Brain pericyte (primary cell): Measurements from ENCODE around the gene CTDSPL.

ENCODE experiments used
- DNase-seq: peaks from one replicate; pipeline ENCODE4 v3.0.0-alpha.2; 2012; ENCODE audit warnings: low read depth, low spot score

The CTDSPL gene

DNA sequence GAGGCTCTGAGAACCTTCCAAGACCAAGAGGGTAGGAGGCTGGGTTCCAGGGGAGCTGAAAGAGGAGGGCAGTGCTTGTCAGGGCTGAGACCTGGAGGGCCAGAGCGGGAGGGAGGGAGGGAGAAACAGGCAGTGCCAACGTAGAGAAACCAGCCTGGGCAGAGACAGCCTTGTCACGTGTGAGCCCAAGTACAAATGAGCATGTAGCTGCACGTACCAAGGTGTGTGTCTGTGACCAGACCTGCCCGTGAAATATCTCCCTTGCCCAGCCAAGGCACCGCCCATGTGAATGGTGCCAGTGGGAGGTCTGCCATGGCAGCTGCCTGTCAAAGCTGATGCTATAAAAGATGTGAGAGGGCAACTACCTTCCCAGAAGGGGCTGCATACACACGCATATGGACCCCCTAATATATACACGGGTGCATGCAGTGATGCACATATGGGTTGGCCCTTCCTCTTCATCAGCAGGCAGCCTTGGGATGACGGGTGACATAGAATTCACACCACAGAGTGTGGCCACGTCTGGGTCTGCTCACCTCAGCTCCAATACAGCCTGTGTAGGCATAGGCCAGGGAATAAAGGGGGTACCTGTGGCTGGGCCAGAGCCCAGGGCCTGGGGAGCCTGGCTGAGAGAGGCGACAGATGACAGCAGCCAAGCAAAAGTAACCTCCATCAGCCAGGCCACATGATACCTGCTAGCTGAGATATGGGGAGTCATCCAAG lies 7.8 kb upstream of the CTDSPL start:
- no peak for DNase-seq

DNA sequence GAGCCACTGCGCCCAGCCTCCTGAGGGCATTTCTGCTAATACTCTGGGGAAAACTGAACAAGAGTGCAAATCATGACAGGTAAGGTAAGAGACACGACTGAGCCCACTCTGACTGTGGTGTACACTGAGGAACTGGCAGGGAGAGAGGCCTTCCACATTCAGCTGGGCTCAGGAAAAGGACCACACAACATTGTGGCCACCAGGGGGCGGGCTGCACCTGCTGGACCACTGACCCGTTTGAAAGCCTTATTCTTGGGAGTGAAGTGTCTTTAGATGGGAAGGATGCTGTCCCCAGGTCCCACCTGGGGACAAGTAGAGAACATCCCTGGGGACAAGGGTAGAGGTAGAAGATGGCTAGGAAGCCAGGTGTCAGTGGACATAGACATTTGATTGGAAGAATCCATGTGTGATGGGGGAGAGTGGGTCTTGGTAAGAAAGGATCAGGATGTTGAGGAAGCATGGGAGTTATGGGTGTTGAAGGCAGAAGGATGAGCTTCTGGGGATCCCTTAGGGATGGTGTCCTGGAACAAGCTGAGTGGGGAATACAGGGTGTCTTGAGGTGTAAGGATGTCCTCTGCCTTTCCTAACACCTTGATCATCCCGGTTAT lies 6.2 kb upstream of the CTDSPL start:
- DNase-seq = no peak

DNA sequence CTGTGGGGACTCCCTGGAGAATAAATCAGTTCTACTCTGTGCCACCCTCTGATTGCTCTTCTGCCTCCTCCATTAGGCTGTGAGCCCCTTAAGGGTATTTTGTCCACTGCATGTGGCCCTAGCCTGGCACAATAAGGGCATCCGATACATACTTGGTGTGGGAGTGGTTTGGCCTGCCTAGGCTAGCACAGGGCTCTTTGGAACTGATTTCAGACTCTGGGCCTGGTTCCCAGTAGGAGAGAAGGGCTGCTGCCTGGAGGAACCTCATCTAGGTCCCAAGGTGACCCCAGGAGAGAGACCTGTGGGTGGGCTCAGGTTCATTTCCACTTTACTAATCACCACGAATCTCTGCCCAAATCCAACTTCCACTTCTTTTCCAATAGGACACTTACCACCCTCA lies 5.3 kb upstream of the CTDSPL start:
- DNase-seq = no peak

DNA sequence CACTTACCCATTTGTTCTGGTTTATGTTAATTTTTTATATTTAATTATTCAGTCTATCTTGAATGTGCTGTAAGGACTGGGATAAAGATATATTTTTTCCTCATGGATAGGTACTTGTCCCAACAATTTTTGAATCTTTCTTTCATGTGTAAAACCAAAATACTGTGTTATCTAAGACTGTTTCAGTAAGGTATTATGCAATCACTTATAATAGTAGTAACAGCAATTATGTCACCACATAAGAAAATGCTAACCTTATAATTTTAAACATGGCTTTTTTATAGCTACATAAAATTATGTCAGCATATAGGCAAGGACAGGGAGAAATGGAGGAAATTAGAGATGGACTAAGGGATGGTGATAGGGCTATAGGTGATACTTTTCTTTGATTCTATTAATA lies 2.9 kb upstream of the CTDSPL start:
- no peak for DNase-seq

DNA sequence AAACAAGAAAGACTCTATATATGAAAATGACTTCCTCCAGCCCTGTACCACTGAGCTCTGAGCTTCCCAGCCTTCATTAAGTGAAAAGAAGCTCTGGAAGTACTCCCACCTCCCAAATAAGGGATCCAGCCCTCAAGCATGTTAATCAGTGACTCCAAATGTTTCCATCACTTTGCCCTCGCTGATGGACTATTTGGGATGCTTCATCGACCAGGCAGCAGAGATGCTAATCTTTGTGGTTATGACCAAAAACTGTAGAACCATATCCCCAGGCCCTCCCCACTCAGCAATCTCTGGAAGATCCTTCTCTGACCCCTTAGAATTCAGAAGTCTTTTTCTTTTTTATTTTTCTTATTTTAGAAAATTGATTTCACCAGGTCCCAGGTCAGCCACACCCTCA lies 2.3 kb upstream of the CTDSPL start:
- no peak for DNase-seq

DNA sequence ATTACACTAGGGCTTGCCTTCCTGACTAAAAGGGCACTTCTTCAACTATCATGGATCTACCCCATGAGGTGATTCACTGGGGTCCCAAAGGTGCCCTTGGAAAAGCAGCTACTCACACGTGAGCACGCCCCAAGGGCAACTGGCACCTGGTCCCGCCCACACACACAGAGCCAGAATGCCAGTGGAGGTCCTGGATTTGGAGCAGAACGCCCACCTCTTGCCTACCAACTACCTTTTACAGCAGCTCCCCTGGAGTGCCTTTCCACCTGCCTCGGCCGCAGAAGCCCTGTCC lies 1.8 kb upstream of the CTDSPL start:
- no peak for DNase-seq

DNA sequence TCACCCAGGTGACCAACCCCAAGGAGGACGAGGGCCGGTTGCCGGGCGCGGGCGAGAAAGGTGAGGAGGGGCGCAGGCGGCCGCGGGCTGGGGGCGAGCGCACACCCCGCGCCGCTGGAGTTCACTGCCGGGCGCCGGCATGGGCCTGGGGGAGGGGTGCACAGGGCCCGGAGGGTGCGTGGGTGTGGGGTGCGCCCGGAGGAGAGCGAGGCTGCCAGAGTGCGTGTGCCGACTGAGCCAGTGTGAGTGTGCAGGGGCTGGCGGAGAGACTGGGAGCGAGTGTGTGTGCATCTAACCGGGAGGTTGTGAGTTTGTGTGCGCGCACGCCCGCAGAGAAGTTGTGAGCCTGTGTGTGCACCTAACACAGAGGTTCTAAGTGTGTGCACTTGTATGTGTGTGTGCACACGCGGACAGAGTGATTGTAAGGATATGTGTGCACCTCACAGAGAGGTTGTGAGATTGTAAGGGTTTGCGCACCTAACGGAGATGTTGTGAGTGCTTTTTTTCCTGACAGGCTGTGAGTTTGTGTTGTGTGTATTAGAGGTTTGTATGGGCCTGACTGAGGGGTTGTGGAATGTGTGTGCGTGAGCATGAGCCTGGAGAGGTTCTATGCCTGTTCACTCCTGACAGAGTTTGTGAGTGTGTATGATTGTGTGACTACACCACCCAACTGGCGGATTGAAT lies 681 bp downstream of the CTDSPL start:
- no peak for DNase-seq

DNA sequence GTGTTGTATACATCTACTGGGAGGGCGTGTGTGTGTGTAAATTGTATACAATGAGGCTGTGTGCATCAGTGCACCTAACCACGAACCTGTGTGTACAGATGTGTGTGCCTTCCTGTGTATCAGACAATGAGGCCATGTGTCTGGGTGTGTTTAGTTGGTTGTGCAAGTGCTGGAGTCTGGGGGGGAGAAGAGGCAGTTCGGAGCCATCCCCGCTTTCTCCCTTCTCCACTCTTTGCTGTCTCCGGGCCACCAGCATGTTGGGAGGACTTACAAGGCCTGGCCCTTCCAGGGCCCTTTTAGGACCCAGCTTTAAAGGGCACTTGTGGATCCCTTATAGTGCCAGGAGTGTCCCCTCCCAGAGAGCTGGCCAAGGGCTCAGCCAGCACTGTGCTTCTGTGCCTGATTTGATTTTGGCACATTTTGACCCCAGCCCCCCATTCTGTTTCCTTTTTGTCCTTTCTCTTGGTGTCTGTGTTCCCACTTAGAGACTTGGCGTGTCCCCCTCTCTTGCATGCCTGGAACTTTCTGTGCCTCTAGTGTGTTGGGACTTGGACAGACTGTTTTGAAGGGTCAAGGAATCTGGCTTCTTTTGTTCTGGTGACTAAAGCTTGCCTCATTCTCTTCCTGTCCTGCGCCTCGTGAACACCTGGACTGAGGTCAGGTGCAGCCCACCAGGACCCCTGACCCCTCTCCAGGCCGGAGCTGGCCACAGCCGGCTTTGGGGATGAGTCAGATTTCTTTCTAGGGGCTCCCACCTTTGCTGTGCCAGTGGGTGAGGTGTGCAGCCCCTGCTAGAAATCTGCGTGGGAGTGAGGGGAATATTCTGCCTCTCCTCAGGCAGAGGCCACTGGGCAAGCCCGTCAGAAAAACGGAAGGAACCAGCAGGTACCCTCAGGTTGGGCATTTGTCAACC lies 1.5 kb downstream of the CTDSPL start:
- DNase-seq = no peak

DNA sequence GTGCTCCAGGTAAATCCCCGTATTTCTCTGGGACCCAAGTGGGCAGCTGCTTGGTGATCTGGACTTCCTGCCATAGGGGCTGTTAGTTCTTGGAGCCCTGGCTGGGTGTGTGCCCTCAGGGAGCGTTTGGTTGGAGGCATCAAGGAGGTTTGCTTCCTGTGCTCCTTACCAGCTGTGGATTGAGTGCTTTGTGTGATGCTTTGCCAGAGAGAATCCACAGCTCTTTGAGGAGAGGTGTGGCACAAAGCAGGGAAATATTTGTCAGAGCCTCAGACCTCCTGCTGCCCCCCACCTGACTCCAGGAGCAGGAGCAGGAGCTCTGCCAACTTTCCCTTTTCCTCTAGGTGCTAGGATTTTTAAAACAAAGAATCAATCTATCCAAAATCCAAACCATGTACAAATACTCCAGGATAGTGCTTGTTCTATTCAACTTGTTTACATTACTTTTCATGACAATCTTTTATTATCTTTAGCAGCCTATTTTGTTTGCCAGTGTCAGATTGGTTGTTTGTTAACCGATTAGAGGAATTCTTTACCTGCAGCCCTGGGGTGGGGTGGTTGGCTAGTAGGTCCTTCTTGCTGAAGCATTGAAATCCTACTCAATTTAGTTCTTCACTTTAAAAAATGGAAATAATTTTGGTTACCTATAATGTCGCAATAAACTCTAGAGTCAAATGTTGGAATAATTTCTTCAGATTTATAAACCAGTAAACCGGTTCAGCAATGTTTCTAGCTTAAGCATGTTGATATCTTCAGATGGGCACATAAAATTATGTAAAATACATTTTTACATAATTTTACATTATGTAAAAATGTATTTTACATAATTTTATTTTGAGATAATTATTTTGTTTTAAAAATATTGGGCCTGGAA lies 2.5 kb downstream of the CTDSPL start:
- DNase-seq = no peak

DNA sequence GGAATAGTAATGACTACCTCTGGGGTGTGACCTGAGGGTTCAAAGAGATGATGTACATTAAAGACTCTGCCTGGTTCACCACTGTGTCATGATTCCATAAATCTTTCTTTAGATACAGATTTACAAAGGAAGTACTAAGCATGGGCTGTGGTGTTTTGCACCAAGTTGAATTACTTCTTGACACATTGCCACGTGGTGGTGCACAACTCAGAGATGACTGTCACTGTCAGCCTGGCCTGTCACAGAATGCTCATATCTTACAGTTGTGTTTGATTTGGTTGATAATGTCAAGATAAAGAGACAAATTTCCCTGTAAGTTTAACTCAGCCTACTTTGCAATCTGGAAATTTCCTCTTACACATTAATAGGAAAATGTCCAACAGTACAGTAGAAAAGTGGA lies 3.2 kb downstream of the CTDSPL start:
- no peak for DNase-seq

DNA sequence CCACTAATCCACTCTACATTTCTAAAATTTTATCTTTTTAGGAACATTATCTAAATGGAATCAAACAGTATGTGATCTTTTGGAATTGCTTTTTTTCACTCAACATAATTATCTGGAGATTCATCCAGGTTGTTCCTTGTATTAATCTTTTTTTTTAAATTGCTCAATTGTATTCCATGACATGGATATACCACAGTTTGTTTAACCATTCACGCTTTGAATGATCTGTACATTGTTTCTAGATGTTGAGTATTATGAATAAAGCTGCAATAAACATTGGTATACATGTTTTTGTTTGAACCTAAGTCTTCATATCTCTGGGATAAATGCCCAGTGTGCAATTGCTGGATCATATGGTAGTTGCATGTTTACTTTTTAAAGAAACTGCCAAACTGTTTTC lies 5.5 kb downstream of the CTDSPL start:
- DNase-seq = no peak

DNA sequence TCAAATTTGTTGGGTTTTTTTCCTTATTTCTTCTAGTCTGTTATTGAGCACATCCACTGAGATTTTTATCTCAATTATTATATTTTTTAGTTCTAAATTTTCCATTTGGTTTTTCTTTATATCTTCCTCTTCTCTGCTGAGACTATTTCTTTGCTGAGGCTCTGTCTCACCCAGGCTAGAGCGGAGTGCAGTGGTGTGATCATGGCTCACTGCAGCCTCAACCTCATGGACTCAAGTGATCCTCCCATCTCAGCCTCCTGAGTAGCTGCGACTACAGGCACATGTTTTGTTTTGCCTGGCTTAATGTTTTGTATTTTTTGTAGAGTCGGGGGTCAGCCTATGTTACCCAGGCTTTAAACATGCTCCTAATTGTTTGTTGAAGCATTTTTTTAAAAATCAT lies 10.2 kb downstream of the CTDSPL start:
- no peak for DNase-seq

DNA sequence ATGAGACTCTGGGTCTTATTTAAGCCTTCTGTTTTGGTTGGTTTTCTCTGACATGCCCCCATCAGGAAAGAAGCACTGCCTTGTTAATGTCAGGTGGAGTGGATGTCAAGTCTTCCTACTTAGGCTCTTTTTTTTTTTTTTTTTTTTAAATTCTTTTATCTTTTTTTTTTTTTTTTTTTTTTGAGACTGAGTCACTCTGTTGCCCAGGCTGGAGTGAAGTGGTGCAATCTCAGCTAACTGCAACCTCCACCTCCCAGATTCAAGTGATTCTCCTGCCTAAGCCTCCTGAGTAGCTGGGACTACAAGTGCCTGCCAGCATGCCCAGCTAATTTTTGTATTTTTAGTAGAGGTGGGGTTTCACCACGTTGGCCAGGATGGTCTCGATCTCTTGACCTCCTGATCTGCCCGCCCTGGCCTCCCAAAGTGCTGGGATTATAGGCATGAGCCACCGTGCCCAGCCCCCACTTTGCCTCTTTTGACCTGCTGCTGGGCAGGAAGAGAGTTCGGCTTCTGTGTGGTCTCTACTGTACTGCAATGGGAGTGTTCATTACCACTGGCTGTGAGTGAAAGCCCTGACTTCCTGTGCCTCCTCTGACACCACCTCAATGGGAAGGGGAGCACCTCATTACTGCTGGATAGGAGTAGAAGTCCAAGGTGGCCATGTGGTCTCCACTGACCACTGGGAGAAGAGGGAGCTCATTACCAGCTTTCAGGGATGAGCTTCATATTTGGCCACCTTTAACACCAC lies 10.9 kb downstream of the CTDSPL start:
- DNase-seq = no peak

DNA sequence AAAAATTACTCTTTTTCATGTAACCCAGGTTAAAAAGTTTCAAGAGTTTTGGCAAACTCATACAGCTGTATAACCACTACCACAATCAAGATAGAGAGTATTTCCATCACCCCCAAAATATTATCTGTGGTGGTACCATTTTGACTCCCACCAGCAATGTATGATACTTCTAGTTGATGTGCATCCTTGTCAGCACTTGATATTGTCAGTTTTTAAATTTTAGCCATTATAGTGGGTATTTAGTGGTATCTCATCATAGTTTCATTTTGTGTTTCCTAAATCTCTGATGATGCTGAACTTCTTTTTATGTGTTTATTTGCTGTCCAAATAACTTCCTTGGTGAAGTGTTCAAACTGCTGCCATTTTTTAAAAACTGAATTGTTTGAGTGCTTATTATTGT lies 14.6 kb downstream of the CTDSPL start:
- no peak for DNase-seq

DNA sequence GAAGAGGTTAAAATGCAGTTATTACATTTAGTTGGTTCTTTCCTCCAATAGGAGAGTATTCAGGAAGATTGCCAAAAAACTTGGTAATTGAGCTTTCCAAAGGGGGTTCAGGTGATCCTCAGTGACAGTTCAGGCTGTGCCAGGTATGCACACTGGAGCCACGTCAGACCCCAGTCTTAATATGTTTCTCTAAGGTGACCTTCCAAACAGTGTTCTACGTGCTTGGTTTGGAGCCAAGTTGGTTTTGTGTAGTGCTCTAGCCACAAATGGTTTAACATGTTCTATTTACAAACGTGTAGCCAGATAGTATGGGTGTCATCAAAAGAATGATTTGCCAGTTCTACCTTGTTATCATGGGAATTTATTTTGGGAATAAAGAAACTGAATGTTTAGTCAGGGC lies 21.0 kb downstream of the CTDSPL start:
- DNase-seq = no peak

DNA sequence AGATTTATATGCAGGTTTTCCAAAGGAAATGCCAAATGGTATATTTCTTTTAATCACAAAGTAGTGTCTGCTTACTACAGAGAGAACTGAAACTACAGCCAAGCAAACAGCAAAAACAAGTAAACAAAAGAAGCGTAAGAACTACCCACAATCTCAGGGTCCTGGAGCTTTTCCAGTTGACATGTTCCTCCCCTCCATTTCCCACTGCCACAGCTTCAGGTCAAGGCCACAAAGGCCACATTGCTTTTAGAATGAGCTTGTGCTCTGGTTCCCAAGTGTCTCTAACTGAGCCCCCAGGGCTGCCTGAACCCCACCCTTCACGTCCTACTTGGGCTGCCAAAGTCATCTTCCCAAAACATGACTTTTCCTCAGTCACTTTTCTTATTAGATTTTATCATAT lies 24.1 kb downstream of the CTDSPL start:
- DNase-seq = no peak

DNA sequence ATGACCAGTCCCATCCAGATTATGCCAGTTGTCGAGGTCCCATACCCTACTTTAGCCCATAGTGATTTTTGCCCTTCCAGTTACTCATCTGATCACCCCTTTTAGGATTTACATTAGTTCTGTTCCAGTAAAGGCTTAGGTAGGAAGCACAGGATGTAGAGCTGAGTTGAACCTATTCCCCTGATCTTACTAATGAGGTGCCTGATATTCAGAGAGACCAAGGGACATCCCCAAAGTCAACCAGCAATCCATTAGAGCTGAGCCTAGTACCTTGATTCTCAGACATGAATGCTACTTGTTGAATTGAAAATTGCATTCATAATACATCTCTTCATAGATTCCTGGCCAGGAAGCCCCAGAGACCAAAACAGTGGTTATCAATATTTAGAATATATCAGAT lies 24.7 kb downstream of the CTDSPL start:
- no peak for DNase-seq

DNA sequence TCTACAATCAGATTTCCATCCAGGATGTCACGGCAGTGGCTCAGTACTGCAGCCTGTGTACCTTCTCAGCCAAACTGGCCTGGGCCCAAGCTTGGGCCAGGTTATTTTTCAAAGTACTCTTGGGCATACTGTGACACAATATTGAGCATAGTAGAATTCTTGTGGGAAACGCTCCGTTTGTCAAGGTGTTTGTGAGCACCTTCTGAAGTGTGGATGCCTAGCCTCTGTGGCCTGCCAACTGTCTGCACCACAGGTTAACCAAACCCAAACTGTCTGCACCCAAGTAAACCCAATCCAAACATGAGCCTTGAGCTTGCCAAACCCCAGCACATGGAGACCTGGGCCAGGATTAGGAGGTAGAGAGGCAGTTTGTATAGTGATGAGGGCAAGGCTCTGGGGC lies 25.4 kb downstream of the CTDSPL start:
- no peak for DNase-seq

DNA sequence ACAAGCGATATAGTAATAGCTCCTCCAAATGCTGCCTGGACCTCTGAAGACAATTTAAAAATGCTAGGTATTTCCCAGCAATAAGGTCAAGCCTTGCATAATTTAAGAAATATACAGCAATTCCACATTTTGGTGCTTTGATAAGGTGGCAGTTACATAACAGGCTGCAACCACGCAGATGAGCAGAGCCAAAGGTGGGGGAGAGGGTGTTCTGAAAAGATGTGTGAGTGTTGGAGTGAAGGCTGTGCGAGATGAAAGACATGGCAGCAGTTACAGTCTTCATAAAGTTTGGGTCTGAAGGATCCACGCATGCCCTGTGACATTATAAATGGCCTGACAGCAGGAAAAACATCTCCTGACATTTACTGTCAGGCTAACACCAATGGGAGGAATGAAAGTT lies 26.1 kb downstream of the CTDSPL start:
- no peak for DNase-seq

DNA sequence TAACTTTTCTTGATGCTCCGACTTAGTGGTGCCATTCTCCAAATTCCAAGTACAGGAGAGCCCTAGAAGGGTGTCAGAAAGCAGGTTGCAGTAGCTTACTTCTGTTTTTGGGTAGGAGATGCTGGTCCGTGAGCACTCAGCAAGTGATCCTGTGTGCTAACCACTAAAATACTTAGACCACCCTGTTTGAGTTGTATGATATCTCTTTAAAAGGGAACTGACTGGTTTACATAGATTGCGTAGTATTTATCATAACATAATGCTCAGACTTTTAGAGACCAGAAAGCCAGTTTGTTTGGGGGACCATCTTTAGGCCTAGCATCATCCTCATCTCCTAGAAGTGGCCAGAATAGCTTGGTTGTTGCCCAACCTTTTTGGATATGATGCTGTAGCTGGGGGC lies 26.7 kb downstream of the CTDSPL start:
- DNase-seq = no peak

DNA sequence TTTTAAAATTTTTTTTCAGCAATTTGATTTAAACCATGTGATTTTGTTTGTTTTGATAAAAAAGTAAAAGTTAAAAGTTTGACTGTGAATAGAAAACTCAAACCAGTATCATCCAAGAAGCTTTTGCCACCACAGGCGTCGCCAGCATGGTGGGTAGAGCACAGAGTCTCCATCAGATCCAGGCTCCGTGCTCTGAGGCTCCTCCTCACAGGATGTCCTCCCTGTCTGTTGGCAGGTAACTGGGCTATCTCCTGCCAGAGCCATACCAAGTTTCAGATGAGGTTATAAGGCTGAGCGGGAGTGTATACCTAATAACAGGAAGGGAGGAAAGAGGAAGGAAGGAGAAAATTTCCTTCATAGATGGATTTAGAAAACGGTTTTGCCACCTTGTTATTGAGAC lies 28.8 kb downstream of the CTDSPL start:
- DNase-seq = no peak
